Measurements from ENCODE around the gene TRMT61A.

TRMT61A gene

GRCh38 chr14:103569408-103569807, 40.4 kb downstream of the TRMT61A start:
- no peak for DNase-seq

GRCh38 chr14:103574104-103574503, 45.1 kb downstream of the TRMT61A start:
- DNase-seq = no peak

- DNase-seq = no peak
These were observed 45.8 kb downstream of the TRMT61A start for GRCh38 chr14:103574707-103575285.

- no peak for DNase-seq
These were observed 47.5 kb downstream of the TRMT61A start for GRCh38 chr14:103576371-103577024.

GRCh38 chr14:103578401-103579075, 49.5 kb downstream of the TRMT61A start:
- no peak for DNase-seq

GRCh38 chr14:103581206-103581605, 52.2 kb downstream of the TRMT61A start:
- DNase-seq = no peak

- no peak for DNase-seq
These were observed 53.1 kb downstream of the TRMT61A start for GRCh38 chr14:103581954-103582703.

GRCh38 chr14:103584326-103584915, 55.4 kb downstream of the TRMT61A start:
- no peak for DNase-seq

All from CD4-positive, alpha-beta T cell treated with Interleukin-15 for 1 hour (primary cell).